GM12878 (cell line): ENCODE data around the gene CAMTA1. TPM values are rescaled to one million over a fixed set of nuclear protein-coding genes. Genes with fewer than 3 reads are reported as not detected.

Experiments
- ATAC-seq: fragments of 200-7000 bp; cut with Tn5 transposase; 3 replicates; pipeline ENCODE4 v1.9.1; 2020; ENCODE audit warnings: mild to moderate bottlenecking, moderate library complexity
- BruUV-seq: library from RNA; stranded (reverse); fragments of 400-500 nt; replicated peaks from 2 replicates; lab custom pipeline; 2021; lab: Mats Ljungman, UMichigan
- CTCF ChIA-PET: fragments of 300-600 bp; sonication (Branson Sonifier 250); formaldehyde crosslinking; extraction: SDS; loops from one replicate; lab custom pipeline; 2021; ENCODE audit warnings: inconsistent platforms; lab: Yijun Ruan, JAX
- POLR2A ChIA-PET: fragments of 350-600 bp; formaldehyde crosslinking; extraction: SDS; loops from one replicate; lab custom pipeline; 2021; ENCODE audit warnings: inconsistent platforms; lab: Charles Lee
- RAD21 ChIA-PET: fragments of 300-600 bp; sonication (Branson Sonifier 250); formaldehyde crosslinking; loops from one replicate; lab custom pipeline; 2023; ENCODE audit warnings: antibody characterized with exemption; ENCODE audit not compliant: unreplicated experiment; lab: Charles Lee
- SMC1A ChIA-PET: fragments of 300-600 bp; sonication (Branson Sonifier 250); formaldehyde crosslinking; loops from one replicate; lab custom pipeline; 2023; ENCODE audit not compliant: unreplicated experiment, uncharacterized antibody; lab: Charles Lee
- DNase-seq: peaks from one replicate; pipeline ENCODE4 v3.0.0-alpha.2; 2011; ENCODE audit warnings: low read depth, low spot score
- FAIRE-seq: peaks from 3 replicates; lab custom pipeline; 2011; peaks lifted over from hg19 to GRCh38; lab: Jason Lieb, UNC
- H2AFZ ChIP-seq: 2 replicates; pipeline ENCODE4 v1.6.0; 2011; ENCODE audit warnings: low read depth, low read length, control low read depth; ENCODE audit not compliant: control insufficient read depth
- H3K27ac ChIP-seq: 2 replicates; pipeline ENCODE4 v1.5.1; 2011; ENCODE audit warnings: control low read depth; ENCODE audit not compliant: control insufficient read depth, insufficient read depth
- H3K27me3 ChIP-seq, 2 experiments: replicated peaks in 1 of 2; 2 replicates each; pipeline versions ENCODE4 v1.6.0 to v1.6.1; 2011; ENCODE audit warnings: low read length in 1 of 2; ENCODE audit not compliant: control insufficient read depth in 2 of 2, insufficient read depth in 2 of 2
- H3K36me3 ChIP-seq, 2 experiments: 2 replicates each; pipeline ENCODE4 v1.5.1; 2011; ENCODE audit warnings: low read length in 1 of 2; ENCODE audit not compliant: control insufficient read depth in 2 of 2, insufficient read depth in 2 of 2
- H3K4me1 ChIP-seq: 2 replicates; pipeline ENCODE4 v1.6.1; 2011; ENCODE audit warnings: mild to moderate bottlenecking, low read length, moderate library complexity, mixed read lengths; ENCODE audit not compliant: control insufficient read depth, insufficient read depth
- H3K4me2 ChIP-seq: 2 replicates; pipeline ENCODE4 v1.6.0; 2011; ENCODE audit warnings: control low read depth; ENCODE audit not compliant: control insufficient read depth, insufficient read depth
- H3K4me3 ChIP-seq: fragments of 200-600 bp; sonication (generic); 2 replicates; pipeline ENCODE4 v1.5.1; 2016
- H3K79me2 ChIP-seq: 2 replicates; pipeline ENCODE4 v1.6.0; 2011; ENCODE audit warnings: low read length; ENCODE audit not compliant: control insufficient read depth, insufficient read depth
- H3K9ac ChIP-seq: 2 replicates; pipeline ENCODE4 v1.8.0; 2011; ENCODE audit warnings: low read length, control low read depth, mixed read lengths; ENCODE audit not compliant: control insufficient read depth, insufficient read depth
- H3K9me3 ChIP-seq: replicated peaks from 3 replicates; pipeline ENCODE4 v1.5.1; 2011; ENCODE audit warnings: mild to moderate bottlenecking, low read length; ENCODE audit not compliant: control insufficient read depth, insufficient read depth
- H4K20me1 ChIP-seq: 2 replicates; pipeline ENCODE4 v1.6.0; 2011; ENCODE audit not compliant: control insufficient read depth, insufficient read depth
- HCFC1 ChIP-seq: fragments of 150-350 bp; IDR thresholded peaks from 2 replicates; pipeline ENCODE4 v1.6.1; 2014; ENCODE audit warnings: low read length
- RBBP5 ChIP-seq: fragments of 200-600 bp; sonication (generic); conservative IDR thresholded peaks from 2 replicates; pipeline ENCODE4 v1.6.1; 2016
- SIX5 ChIP-seq: IDR thresholded peaks from 2 replicates; pipeline ENCODE4 v1.6.1; 2011; ENCODE audit warnings: mild to moderate bottlenecking, low read depth, low read length, moderate library complexity; ENCODE audit not compliant: severe bottlenecking
- TCF7 ChIP-seq: IDR thresholded peaks from 2 replicates; pipeline ENCODE4 v1.6.1; 2014; ENCODE audit warnings: antibody characterized with exemption, borderline replicate concordance
- ZBTB4 ChIP-seq: fragments of 450-650 bp; formaldehyde crosslinking; IDR thresholded peaks from 2 replicates; pipeline ENCODE4 v1.4.0; 2022; ENCODE audit warnings: mild to moderate bottlenecking, moderate library complexity
- WGBS: methylation state at CpG from one replicate; pipeline ENCODE4 v1.1.6; 2016; ENCODE audit warnings: low lambda C conversion rate; ENCODE audit not compliant: insufficient replicate concordance, insufficient coverage; ENCODE audit errors: missing lambda C conversion rate; 5-methylcytosine and 5-hydroxymethylcytosine counted together
- in situ Hi-C: fragments of 300-500 bp; cut with MboI; formaldehyde crosslinking; loops from 9 replicates; pipeline ENCODE4 v1.14.3; 2018; ENCODE audit warnings: mixed read lengths
- intact Hi-C: fragments of 100-400 bp; cut with micrococcal nuclease; formaldehyde crosslinking; loops from one replicate; pipeline ENCODE4 v1.14.2; 2022; ENCODE audit not compliant: unreplicated experiment
- polyA plus RNA-seq, 11 experiments: library from polyadenylated mRNA; depleted of rRNA in 4 of 11; unstranded in 6 of 11; stranded (reverse) in 5 of 11; fragments of >200 nt; fragmentation: Nextera tagmentation in 4 of 11; fragmentation: Illumina TruSeq in 1 of 11; extraction: Ambion mirVana in 4 of 11; extraction: Trizol in 1 of 11; gene quantifications; 1 replicate in 1 of 11; 2 replicates in 10 of 11; pipeline versions ENCODE4 v1.2.1 to v1.2.3, GENCODE V29; 2011 to 2016; ENCODE audit warnings: inconsistent platforms in 2 of 11, missing spikeins in 2 of 11, low read depth in 1 of 11
- total RNA-seq, 4 experiments: library from RNA; depleted of rRNA in 3 of 4; stranded (reverse); fragments of >200 nt in 3 of 4; fragmentation: Illumina TruSeq in 1 of 4; extraction: Trizol in 1 of 4; gene quantifications; 2 replicates each; pipeline versions ENCODE4 v1.2.1 to v1.2.3, GENCODE V29; 2013 to 2021

The CAMTA1 gene
- total and polyA plus RNA-seq, 10 of the 15 experiments (the other 5 are each of a cell fraction or from before 2014, with no cell fraction given) = 37.7 to 148 (median 76.4) TPM

GRCh38 chr1:7405844-7406500 lies 620.7 kb downstream of the CAMTA1 start:
- peaks cover 2% of the 10 kb centered on the region; the same call in 1 of the 2 replicates for H3K79me2 ChIP-seq
- FAIRE-seq (no peak), DNase-seq (no peak)
- 16% methylated on average over 9 of the region's 9 CpGs for WGBS
- H3K27me3 ChIP-seq = no peaks in the 10 kb centered on the region
- H3K9ac ChIP-seq = no peak overlapping the region
- POLR2A ChIA-PET = no interaction called here
- H3K9me3 ChIP-seq = no peaks in the 10 kb centered on the region; the same call in 2 of the 3 replicates
- intact Hi-C loops = no loop called here
- BruUV-seq = no TSS peak
- H3K4me2 ChIP-seq = peak overlapping the region; percentile 28; the same call in 1 of the 2 replicates
- SMC1A ChIA-PET = no interaction called here
- in situ Hi-C loops = no loop called here
- H3K4me3 ChIP-seq = no peak overlapping the region
- no peaks in the 10 kb centered on the region for H3K36me3 ChIP-seq
- H3K27ac ChIP-seq = peak overlapping the region; percentile 10; the same call in 1 of the 2 replicates
- RAD21 ChIA-PET = no interaction called here
- H3K4me1 ChIP-seq = peaks cover 57% of the 10 kb centered on the region
- TF ChIP-seq TCF7 (no peak), RBBP5 (no peak), SIX5 (no peak), ZBTB4 (CRISPR knock-in tag) (no peak), HCFC1 (no peak)
- TF ChIP-seq, all 136 proteins: peak for 0
- Histone ChIP-seq H4K20me1 (no peaks in the 10 kb centered on the region), H2AFZ (no peak overlapping the region)
- CTCF ChIA-PET = no interaction called here
- no peak for ATAC-seq
